Tibial nerve (tissue), 4 donors: ENCODE data around the gene NFATC3. TPM values are rescaled to one million over a fixed set of nuclear protein-coding genes. Genes with fewer than 3 reads are reported as not detected.

Experiments used
- DNase-seq, 2 donors: peaks; one replicate each; pipeline ENCODE4 v3.0.0-alpha.2; 2019; ENCODE audit warnings: low spot score in 2 of 2
- H3K27ac ChIP-seq, 4 donors: fragments of 200-600 bp; sonication (generic) in 3 of 4; one replicate each; pipeline ENCODE4 v1.5.1; 2017 to 2019; ENCODE audit warnings: mild to moderate bottlenecking in 1 of 4
- H3K27me3 ChIP-seq, 2 donors: fragments of 200-600 bp; sonication (generic) in 1 of 2; one replicate each; pipeline versions ENCODE4 v1.5.1 to v1.6.0; 2017 to 2019
- H3K36me3 ChIP-seq, 3 donors: fragments of 200-600 bp; sonication (generic); one replicate each; pipeline ENCODE4 v1.5.1; 2018 to 2019
- H3K4me1 ChIP-seq, 4 donors: fragments of 200-600 bp; sonication (generic) in 3 of 4; one replicate each; pipeline ENCODE4 v1.5.1; 2017 to 2019
- H3K4me3 ChIP-seq, 4 donors: fragments of 200-600 bp; sonication (generic) in 3 of 4; one replicate each; pipeline ENCODE4 v1.5.1; 2017 to 2019; ENCODE audit warnings: mild to moderate bottlenecking in 1 of 4, moderate library complexity in 1 of 4
- H3K9me3 ChIP-seq, 4 donors: fragments of 200-600 bp; sonication (generic) in 3 of 4; one replicate each; pipeline ENCODE4 v1.5.1; 2017 to 2019
- CTCF ChIP-seq, 5 experiments: fragments of 200-600 bp in 3 of 5; fragments of 450-650 bp in 2 of 5; sonication (generic) in 3 of 5; IDR thresholded peaks; one replicate each; pipeline ENCODE4 v1.5.1; 2016 to 2019; ENCODE audit warnings: antibody characterized with exemption in 5 of 5, mild to moderate bottlenecking in 3 of 5, moderate library complexity in 2 of 5
- EP300 ChIP-seq, 2 donors: sonication (generic); formaldehyde crosslinking; IDR thresholded peaks; one replicate each; pipeline ENCODE4 v1.6.1; 2017; ENCODE audit warnings: antibody characterized with exemption in 2 of 2, mild to moderate bottlenecking in 1 of 2
- POLR2A ChIP-seq, 2 donors: fragments of 450-650 bp; IDR thresholded peaks; one replicate each; pipeline ENCODE4 v1.6.1; 2017; ENCODE audit warnings: antibody characterized with exemption in 2 of 2, mild to moderate bottlenecking in 2 of 2, moderate library complexity in 2 of 2
- WGBS, 2 donors: methylation state at CpG; one replicate each; pipeline ENCODE4 v1.1.5; 2018; 5-methylcytosine and 5-hydroxymethylcytosine counted together
- total RNA-seq, 4 donors: library from RNA; depleted of rRNA; stranded (reverse); fragments of >200 nt; gene quantifications; one replicate each; pipeline ENCODE4 v1.1.0, GENCODE V29; 2016

The NFATC3 gene
- total RNA-seq, 4 donors from 2014 or later: 81.4 to 105 (median 97.1) TPM

DNA sequence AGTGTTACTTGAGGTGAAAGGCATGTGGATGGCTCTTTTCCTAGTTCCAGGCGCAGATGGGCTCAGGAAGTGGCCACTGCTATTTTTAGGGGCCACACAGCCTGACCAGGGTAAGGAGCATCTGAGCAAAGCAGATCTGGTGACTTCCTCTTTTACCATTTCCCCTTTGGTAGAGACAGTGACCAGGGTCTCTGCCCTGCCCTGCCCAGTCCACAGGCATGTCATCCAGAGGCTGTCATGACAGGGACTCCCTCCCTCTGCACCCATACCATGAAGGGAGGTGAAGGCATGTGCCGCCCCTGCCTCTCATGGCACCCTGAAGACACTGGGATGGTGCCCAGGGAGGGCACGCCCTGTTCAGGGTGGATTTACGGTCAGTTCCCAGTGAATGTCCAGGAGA is 162.2 kb downstream of the NFATC3 start:
- Histone ChIP-seq H3K36me3 (peaks cover 0 to 39% (median 0%) of the 10 kb centered on the region in 3 donors), H3K4me3 (no peak overlapping the region), H3K27me3 (no peaks in the 10 kb centered on the region), H3K9me3 (no peaks in the 10 kb centered on the region), H3K27ac (peak overlapping the region in 2 of 4 donors; percentile 64 to 76), H3K4me1 (peaks cover 0 to 32% (median 18%) of the 10 kb centered on the region in 4 donors)
- no peak for DNase-seq
- TF ChIP-seq CTCF (IDR thresholded peaks at IDR 0.05) (no peak), EP300 (IDR thresholded peaks at IDR 0.05) (peak in 1 of 2 donors; percentile 58)
- 77 to 79% methylated on average over 4 of the region's 4 CpGs for WGBS, 2 donors

DNA sequence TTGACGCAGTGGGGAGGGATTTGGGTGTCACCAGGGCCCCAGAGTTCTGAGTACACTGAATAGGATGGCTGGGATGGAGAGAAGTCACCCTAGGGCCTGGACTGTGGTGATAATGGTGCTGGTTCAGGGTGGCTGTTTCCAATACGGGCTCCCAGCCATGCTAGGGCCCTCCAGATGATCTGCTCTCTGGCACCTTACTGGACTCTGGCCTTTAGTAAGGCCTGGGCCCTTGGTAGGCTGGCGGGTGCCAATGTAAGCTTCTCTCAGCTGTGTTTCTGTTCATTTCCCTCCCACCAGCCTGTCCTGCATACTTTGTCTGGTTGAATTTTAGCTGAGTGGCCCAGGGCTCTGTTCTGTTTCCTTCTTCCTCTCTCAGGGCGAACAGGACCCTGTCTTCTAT is 162.8 kb downstream of the NFATC3 start:
- no peaks in the 10 kb centered on the region for H3K27me3 ChIP-seq
- DNase-seq: no peak
- TF ChIP-seq CTCF (IDR thresholded peaks at IDR 0.05): no peak
- TF ChIP-seq EP300 (IDR thresholded peaks at IDR 0.05): no peak
- TF ChIP-seq POLR2A (IDR thresholded peaks at IDR 0.05): no peak
- H3K4me3 ChIP-seq: no peak overlapping the region
- peak overlapping the region in 2 of 4 donors; percentile 64 to 76 for H3K27ac ChIP-seq
- 79 to 85% methylated on average over 4 of the region's 4 CpGs for WGBS, 2 donors
- H3K4me1 ChIP-seq: peaks cover 0 to 32% (median 18%) of the 10 kb centered on the region in 4 donors
- peaks cover 0 to 44% (median 0%) of the 10 kb centered on the region in 3 donors for H3K36me3 ChIP-seq
- no peaks in the 10 kb centered on the region for H3K9me3 ChIP-seq

DNA sequence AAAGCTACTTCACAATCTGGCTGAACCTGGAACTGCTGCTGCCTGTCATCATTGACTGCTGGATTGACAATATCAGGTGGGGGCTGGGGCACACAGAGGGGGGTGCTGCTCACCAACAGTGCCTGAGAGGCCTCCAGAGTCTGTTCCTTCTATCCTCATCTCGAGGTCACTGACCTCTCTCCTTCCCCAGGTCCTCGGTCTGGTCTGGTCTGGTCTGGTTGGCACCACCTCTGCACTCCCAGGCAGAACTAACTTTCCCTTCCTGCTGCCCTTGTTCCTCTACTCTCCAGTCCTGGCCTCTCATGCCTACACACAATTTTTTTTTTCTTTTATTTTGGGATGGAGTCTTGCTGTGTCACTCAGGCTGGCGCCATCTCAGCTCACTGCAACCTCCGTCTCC is 164.2 kb downstream of the NFATC3 start:
- DNase-seq: no peak
- Histone ChIP-seq H3K36me3 (peaks cover 0 to 58% (median 0%) of the 10 kb centered on the region in 3 donors), H3K27ac (no peak overlapping the region), H3K4me1 (peaks cover 0 to 28% (median 14%) of the 10 kb centered on the region in 4 donors), H3K4me3 (no peak overlapping the region), H3K27me3 (no peaks in the 10 kb centered on the region), H3K9me3 (no peaks in the 10 kb centered on the region)
- TF ChIP-seq CTCF (IDR thresholded peaks at IDR 0.05) (no peak), POLR2A (IDR thresholded peaks at IDR 0.05) (no peak), EP300 (IDR thresholded peaks at IDR 0.05) (no peak)
- 87 to 88% methylated on average over 4 of the region's 4 CpGs for WGBS, 2 donors

- peaks cover 0 to 21% (median 8%) of the 10 kb centered on the region in 4 donors for H3K4me1 ChIP-seq
- H3K27ac ChIP-seq: no peak overlapping the region
- H3K27me3 ChIP-seq: no peaks in the 10 kb centered on the region
- DNase-seq: no peak
- H3K4me3 ChIP-seq: no peak overlapping the region
- H3K9me3 ChIP-seq: no peaks in the 10 kb centered on the region
- WGBS, 2 donors: 89 to 95% methylated on average over 6 of the region's 6 CpGs
- H3K36me3 ChIP-seq: peaks cover 0 to 74% (median 7%) of the 10 kb centered on the region in 3 donors
- TF ChIP-seq CTCF (IDR thresholded peaks at IDR 0.05) (no peak), EP300 (IDR thresholded peaks at IDR 0.05) (no peak), POLR2A (IDR thresholded peaks at IDR 0.05) (no peak)
Measured at GRCh38 chr16:68250951-68251350, 165.8 kb downstream of the NFATC3 start.

DNA sequence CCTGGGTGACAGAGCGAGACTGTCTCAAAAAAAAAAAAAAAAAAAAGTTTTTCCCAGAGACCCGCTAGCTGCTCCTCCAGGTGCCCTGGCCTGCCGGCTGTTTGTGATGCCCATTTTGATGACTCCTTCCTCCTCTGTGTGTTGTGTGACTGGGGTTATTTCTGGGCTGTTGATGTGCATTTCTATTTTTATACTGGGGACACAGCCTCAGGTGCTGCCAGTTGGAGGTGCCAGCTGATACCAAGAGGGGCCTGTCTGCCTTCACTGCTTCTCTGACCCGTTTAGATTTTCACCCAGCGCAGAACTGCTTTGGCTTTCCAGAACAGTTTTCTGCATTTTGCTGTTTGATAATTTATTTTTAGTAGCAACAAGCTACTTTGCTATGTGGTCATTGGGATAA is 166.7 kb downstream of the NFATC3 start:
- H3K4me3 ChIP-seq: no peak overlapping the region
- H3K9me3 ChIP-seq: no peaks in the 10 kb centered on the region
- no peak overlapping the region for H3K27ac ChIP-seq
- no peak for TF ChIP-seq POLR2A (IDR thresholded peaks at IDR 0.05)
- TF ChIP-seq EP300 (IDR thresholded peaks at IDR 0.05): no peak
- no peak for TF ChIP-seq CTCF (IDR thresholded peaks at IDR 0.05)
- no peaks in the 10 kb centered on the region for H3K27me3 ChIP-seq
- peaks cover 0 to 12% (median 1%) of the 10 kb centered on the region in 4 donors for H3K4me1 ChIP-seq
- DNase-seq: no peak
- peaks cover 0 to 83% (median 7%) of the 10 kb centered on the region in 3 donors for H3K36me3 ChIP-seq
- WGBS, 2 donors: 87 to 88% methylated on average over 5 of the region's 5 CpGs
